Suprapubic skin (tissue), 4 donors: ENCODE data around the gene CCT8.

Experiments used
- CTCF ChIP-seq, 2 donors: fragments of 200-600 bp in 1 of 2; fragments of 450-650 bp in 1 of 2; sonication (generic) in 1 of 2; IDR thresholded peaks; one replicate each; pipeline ENCODE4 v1.5.1; 2016 to 2019; ENCODE audit warnings: antibody characterized with exemption in 2 of 2, mild to moderate bottlenecking in 1 of 2, moderate library complexity in 1 of 2
- EP300 ChIP-seq: sonication (generic); formaldehyde crosslinking; IDR thresholded peaks from one replicate; pipeline ENCODE4 v1.6.1; 2017; ENCODE audit warnings: antibody characterized with exemption
- POLR2A ChIP-seq, 2 donors: fragments of 450-650 bp; IDR thresholded peaks; one replicate each; pipeline ENCODE4 v1.6.1; 2017; ENCODE audit warnings: antibody characterized with exemption in 2 of 2, mild to moderate bottlenecking in 2 of 2, moderate library complexity in 2 of 2
- POLR2AphosphoS5 ChIP-seq, 3 donors: sonication (generic); formaldehyde crosslinking; IDR thresholded peaks; one replicate each; pipeline ENCODE4 v1.6.1; 2017; ENCODE audit warnings: antibody characterized with exemption in 3 of 3

- TF ChIP-seq POLR2AphosphoS5 (IDR thresholded peaks at IDR 0.05), result no peak
- TF ChIP-seq CTCF (IDR thresholded peaks at IDR 0.05), result no peak
- no peak for TF ChIP-seq POLR2A (IDR thresholded peaks at IDR 0.05)
- TF ChIP-seq EP300, result no peak
Measured at GRCh38 chr21:29080454-29080941, 7.0 kb upstream of the CCT8 start.
